OCI-LY7 (cell line): ENCODE measurements around the gene REEP3. TPM values are rescaled to one million over a fixed set of nuclear protein-coding genes. Genes with fewer than 3 reads are reported as not detected.

Experiments used
- BruUV-seq: library from RNA; stranded (reverse); fragments of 400-500 nt; replicated peaks from 2 replicates; lab custom pipeline; 2021; lab: Mats Ljungman, UMichigan
- CTCF ChIA-PET: fragments of 300-600 bp; sonication (Branson Sonifier 250); formaldehyde crosslinking; loops from one replicate; lab custom pipeline; 2022; ENCODE audit warnings: antibody characterized with exemption; ENCODE audit not compliant: unreplicated experiment; lab: Charles Lee
- POLR2A ChIA-PET: fragments of 300-600 bp; sonication (Branson Sonifier 250); formaldehyde crosslinking; loops from one replicate; lab custom pipeline; 2022; ENCODE audit warnings: antibody characterized with exemption; lab: Charles Lee
- DNase-seq: peaks from one replicate; pipeline ENCODE4 v3.0.0-alpha.2; 2015; ENCODE audit warnings: low spot score
- H2AFZ ChIP-seq: fragments of 200-600 bp; sonication (generic), shearing (Covaris generic); 2 replicates; pipeline ENCODE4 v1.6.1; 2014; ENCODE audit warnings: mild to moderate bottlenecking, antibody characterized with exemption, low read length, moderate library complexity
- H3K27ac ChIP-seq: fragments of 200-600 bp; sonication (generic); 2 replicates; pipeline ENCODE4 v1.5.1; 2014; ENCODE audit warnings: mixed run types, low read depth, mild to moderate bottlenecking, moderate library complexity, low read length, inconsistent platforms; ENCODE audit not compliant: poor library complexity, severe bottlenecking
- H3K36me3 ChIP-seq: fragments of 200-600 bp; sonication (generic); 2 replicates; pipeline ENCODE4 v1.6.1; 2014; ENCODE audit warnings: mild to moderate bottlenecking, antibody characterized with exemption, low read length, moderate library complexity, mixed read lengths; ENCODE audit not compliant: insufficient read depth
- H3K4me1 ChIP-seq: fragments of 200-600 bp; sonication (generic); 2 replicates; pipeline ENCODE4 v1.5.1; 2014; ENCODE audit warnings: mild to moderate bottlenecking, low read length; ENCODE audit not compliant: insufficient read depth, poor library complexity, severe bottlenecking
- H3K4me2 ChIP-seq: fragments of 200-600 bp; sonication (generic); 2 replicates; pipeline ENCODE4 v1.6.1; 2014; ENCODE audit warnings: mild to moderate bottlenecking, low read length
- H3K4me3 ChIP-seq: fragments of 200-600 bp; sonication (generic); 2 replicates; pipeline ENCODE4 v1.5.1; 2014; ENCODE audit warnings: mild to moderate bottlenecking, low read depth, low read length; ENCODE audit not compliant: poor library complexity, severe bottlenecking
- H3K79me2 ChIP-seq: fragments of 200-600 bp; sonication (generic); 2 replicates; pipeline ENCODE4 v1.6.1; 2016; ENCODE audit warnings: low read depth, mild to moderate bottlenecking, low read length, moderate library complexity, mixed read lengths; ENCODE audit not compliant: insufficient read depth
- H3K9me2 ChIP-seq: fragments of 200-600 bp; sonication (generic); 2 replicates; pipeline ENCODE4 v1.6.1; 2016; ENCODE audit warnings: mild to moderate bottlenecking, low read length, mixed read lengths; ENCODE audit not compliant: insufficient read depth
- H3K9me3 ChIP-seq: fragments of 200-600 bp; sonication (generic); 2 replicates; pipeline ENCODE4 v1.6.1; 2014; ENCODE audit warnings: mild to moderate bottlenecking, mixed run types, low read length, mixed read lengths
- H4K20me1 ChIP-seq: fragments of 200-600 bp; sonication (generic); 2 replicates; pipeline ENCODE4 v1.6.1; 2014; ENCODE audit warnings: mild to moderate bottlenecking, antibody characterized with exemption, low read length, moderate library complexity, mixed read lengths; ENCODE audit not compliant: insufficient read depth
- EZH2phosphoT487 ChIP-seq: fragments of 200-600 bp; sonication (generic); IDR thresholded peaks from 2 replicates; pipeline ENCODE4 v1.6.1; 2018; ENCODE audit warnings: low read depth, borderline replicate concordance, mild to moderate bottlenecking, mixed run types, antibody characterized with exemption, low read length, moderate library complexity, mixed read lengths
- intact Hi-C: fragments of 100-400 bp; cut with micrococcal nuclease; formaldehyde crosslinking; loops from one replicate; pipeline ENCODE4 v1.10.0; 2022; ENCODE audit not compliant: unreplicated experiment
- total RNA-seq, 2 experiments: library from RNA; depleted of rRNA in 1 of 2; stranded (reverse); fragments of >200 nt in 1 of 2; shearing (Covaris generic) in 1 of 2; gene quantifications; 2 replicates each; pipeline ENCODE4 v1.2.3, GENCODE V29; 2014 to 2022
- TF ChIP-seq, protein P1 (sequence below): fragments of 200-600 bp; sonication (generic); conservative IDR thresholded peaks from 2 replicates; pipeline ENCODE4 v1.5.1; 2014; ENCODE audit warnings: mild to moderate bottlenecking, antibody characterized with exemption, low read length, moderate library complexity, mixed read lengths

The REEP3 gene
- total RNA-seq, 2 experiments from 2014 or later = 3.6 to 11.0 TPM

DNA sequence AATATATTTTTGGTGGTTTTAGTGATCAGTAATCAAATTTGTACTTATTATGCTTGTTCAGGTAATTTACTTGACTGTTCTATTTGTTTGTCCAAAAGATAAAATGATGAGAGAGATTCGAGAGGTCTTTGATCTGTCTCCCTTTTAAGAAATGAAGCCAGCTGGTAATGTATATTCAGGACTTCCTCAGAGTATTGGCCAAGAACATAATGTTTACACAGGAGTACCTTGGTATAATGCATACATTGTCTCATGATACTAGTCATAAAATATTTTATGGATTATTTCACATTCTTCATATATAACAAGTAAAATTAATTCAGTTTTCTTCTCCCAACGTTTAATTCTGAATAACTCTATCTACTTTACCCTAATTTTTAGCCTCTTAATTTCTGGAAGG is 100.9 kb downstream of the REEP3 start:
- no peaks in the 10 kb centered on the region for H4K20me1 ChIP-seq
- no peak overlapping the region for H3K4me3 ChIP-seq
- H3K27ac ChIP-seq = no peak overlapping the region
- BruUV-seq = no TSS peak
- H3K9me2 ChIP-seq = no peaks in the 10 kb centered on the region
- no peak for DNase-seq
- intact Hi-C loops = no loop called here
- no peaks in the 10 kb centered on the region for H3K36me3 ChIP-seq
- no peak overlapping the region for H3K4me2 ChIP-seq
- no peaks in the 10 kb centered on the region for H3K9me3 ChIP-seq
- POLR2A ChIA-PET = interaction anchor here (0.6 kb wide), 2 partner anchors 54 to 122 kb away, joined by 3 read pairs; no protein-coding TSS in a partner anchor
- H3K79me2 ChIP-seq = no peaks in the 10 kb centered on the region
- TF ChIP-seq, protein P1, sequence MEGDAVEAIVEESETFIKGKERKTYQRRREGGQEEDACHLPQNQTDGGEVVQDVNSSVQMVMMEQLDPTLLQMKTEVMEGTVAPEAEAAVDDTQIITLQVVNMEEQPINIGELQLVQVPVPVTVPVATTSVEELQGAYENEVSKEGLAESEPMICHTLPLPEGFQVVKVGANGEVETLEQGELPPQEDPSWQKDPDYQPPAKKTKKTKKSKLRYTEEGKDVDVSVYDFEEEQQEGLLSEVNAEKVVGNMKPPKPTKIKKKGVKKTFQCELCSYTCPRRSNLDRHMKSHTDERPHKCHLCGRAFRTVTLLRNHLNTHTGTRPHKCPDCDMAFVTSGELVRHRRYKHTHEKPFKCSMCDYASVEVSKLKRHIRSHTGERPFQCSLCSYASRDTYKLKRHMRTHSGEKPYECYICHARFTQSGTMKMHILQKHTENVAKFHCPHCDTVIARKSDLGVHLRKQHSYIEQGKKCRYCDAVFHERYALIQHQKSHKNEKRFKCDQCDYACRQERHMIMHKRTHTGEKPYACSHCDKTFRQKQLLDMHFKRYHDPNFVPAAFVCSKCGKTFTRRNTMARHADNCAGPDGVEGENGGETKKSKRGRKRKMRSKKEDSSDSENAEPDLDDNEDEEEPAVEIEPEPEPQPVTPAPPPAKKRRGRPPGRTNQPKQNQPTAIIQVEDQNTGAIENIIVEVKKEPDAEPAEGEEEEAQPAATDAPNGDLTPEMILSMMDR = no peak
- no peak for TF ChIP-seq EZH2phosphoT487
- CTCF ChIA-PET = no interaction called here
- no peak overlapping the region for H2AFZ ChIP-seq
- H3K4me1 ChIP-seq = no peaks in the 10 kb centered on the region

DNA sequence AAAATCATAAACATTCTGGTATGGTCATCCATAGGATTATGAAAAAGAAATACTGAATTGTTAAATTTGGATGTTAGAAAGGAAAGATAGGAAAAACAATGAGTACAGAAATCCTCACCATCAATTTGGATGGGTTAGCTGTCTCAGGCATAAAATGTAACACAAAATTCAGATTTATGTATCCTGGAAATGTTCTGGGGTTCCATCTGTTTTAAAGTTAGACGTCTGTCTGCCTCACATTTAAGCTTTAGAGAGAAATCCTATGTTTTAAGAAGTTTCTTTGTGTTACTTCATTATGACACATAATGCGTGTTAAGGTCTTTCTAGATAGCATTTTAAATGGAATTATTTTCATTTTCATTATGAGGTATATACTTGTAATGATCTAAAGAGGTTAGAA is 103.5 kb downstream of the REEP3 start:
- no TSS peak for BruUV-seq
- no peaks in the 10 kb centered on the region for H4K20me1 ChIP-seq
- H3K9me3 ChIP-seq = no peaks in the 10 kb centered on the region
- intact Hi-C loops = no loop called here
- no peak for DNase-seq
- TF ChIP-seq, protein P1 = no peak
- TF ChIP-seq EZH2phosphoT487 = no peak
- H3K36me3 ChIP-seq = no peaks in the 10 kb centered on the region
- no peak overlapping the region for H2AFZ ChIP-seq
- H3K4me1 ChIP-seq = peaks cover 20% of the 10 kb centered on the region
- no peak overlapping the region for H3K4me3 ChIP-seq
- H3K79me2 ChIP-seq = no peaks in the 10 kb centered on the region
- no peaks in the 10 kb centered on the region for H3K9me2 ChIP-seq
- H3K4me2 ChIP-seq = no peak overlapping the region
- ChIA-PET CTCF (no interaction called here), POLR2A (interaction anchor here (1.0 kb wide), 1 partner anchor 367 kb away, joined by 3 read pairs; no protein-coding TSS in a partner anchor)
- H3K27ac ChIP-seq = no peak overlapping the region

DNA sequence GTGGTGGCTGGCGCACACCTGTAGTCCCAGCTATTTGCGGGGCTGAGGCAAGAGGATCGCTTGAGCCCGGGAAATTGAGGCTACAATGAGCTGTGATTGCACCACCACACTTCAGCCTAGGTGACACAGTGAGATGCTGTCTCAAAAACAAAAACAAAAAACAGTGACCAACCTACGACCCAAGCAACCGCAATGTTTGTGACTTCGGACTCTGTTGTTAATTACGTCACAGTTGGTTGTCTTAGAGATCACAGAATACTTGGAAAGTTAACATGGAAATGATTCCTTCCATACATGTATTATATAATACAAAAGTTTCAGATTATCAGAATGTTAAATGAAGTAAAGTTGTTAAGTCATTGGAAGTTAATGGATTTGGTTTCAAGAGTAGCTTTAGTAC is 106.2 kb downstream of the REEP3 start:
- H4K20me1 ChIP-seq = no peaks in the 10 kb centered on the region
- peak overlapping the region; percentile 91 for H3K4me2 ChIP-seq
- intact Hi-C loops = no loop called here
- H2AFZ ChIP-seq = no peak overlapping the region
- BruUV-seq = no TSS peak
- TF ChIP-seq, protein P1 = no peak
- no peak for TF ChIP-seq EZH2phosphoT487
- no peaks in the 10 kb centered on the region for H3K9me2 ChIP-seq
- no peaks in the 10 kb centered on the region for H3K9me3 ChIP-seq
- no peak overlapping the region for H3K27ac ChIP-seq
- ChIA-PET POLR2A (interaction anchor here (0.8 to 2.2 kb wide), 6 partner anchors 10 to 446 kb away, joined by 3 to 10 read pairs (median 4); no protein-coding TSS in a partner anchor), CTCF (no interaction called here)
- H3K36me3 ChIP-seq = no peaks in the 10 kb centered on the region
- peaks cover 27% of the 10 kb centered on the region for H3K4me1 ChIP-seq
- no peak for DNase-seq
- H3K4me3 ChIP-seq = no peak overlapping the region
- no peaks in the 10 kb centered on the region for H3K79me2 ChIP-seq
